ENCODE data around the gene PDCD7.
"Not testable (repeated sequence)": the region's sequence is repeated elsewhere in the genome, so short reads cannot be mapped to it uniquely, and the experiment has no call there.

Gene PDCD7

GRCh38 chr15:65089206-65089824 is 44.3 kb downstream of the PDCD7 start:
- no peak for DNase-seq

GRCh38 chr15:65088643-65089021 is 45.0 kb downstream of the PDCD7 start:
- no peak for DNase-seq

GRCh38 chr15:65087873-65088642 is 45.5 kb downstream of the PDCD7 start:
- DNase-seq: no peak

- DNase-seq: no peak
These were observed 46.2 kb downstream of the PDCD7 start for GRCh38 chr15:65087411-65087810.

- DNase-seq: no peak
These were observed 46.9 kb downstream of the PDCD7 start for GRCh38 chr15:65086680-65087111.

- DNase-seq: peak in 1 of 2 donors; percentile 21
These were observed 47.5 kb downstream of the PDCD7 start for GRCh38 chr15:65085990-65086679.

- no peak for DNase-seq
These were observed 48.3 kb downstream of the PDCD7 start for GRCh38 chr15:65085207-65085753.

- DNase-seq: no peak
These were observed 49.0 kb downstream of the PDCD7 start for GRCh38 chr15:65084500-65085206.

GRCh38 chr15:65083262-65083701 is 50.3 kb downstream of the PDCD7 start:
- no peak for DNase-seq

GRCh38 chr15:65082303-65082953 is 51.2 kb downstream of the PDCD7 start:
- DNase-seq: peak; percentile 11 to 25

GRCh38 chr15:65081758-65082157 is 51.9 kb downstream of the PDCD7 start:
- peak in 1 of 2 donors; percentile 28 for DNase-seq

GRCh38 chr15:65081270-65081669 is 52.3 kb downstream of the PDCD7 start:
- DNase-seq: no peak

GRCh38 chr15:65079580-65079979 is 54.0 kb downstream of the PDCD7 start:
- DNase-seq: no peak

- DNase-seq: peak; percentile 50 to 71
These were observed 55.6 kb downstream of the PDCD7 start for GRCh38 chr15:65077981-65078352.

- DNase-seq: no peak
These were observed 56.2 kb downstream of the PDCD7 start for GRCh38 chr15:65077291-65077980.

- no peak for DNase-seq
These were observed 56.9 kb downstream of the PDCD7 start, which contains the start of gene KBTBD13 for GRCh38 chr15:65076486-65077290. Gene KBTBD13, plus strand, starts transcription at chr15:65076746. Its CDS starts 70 bp downstream, at chr15:65076816.

- not testable (repeated sequence) for DNase-seq
These were observed 57.8 kb downstream of the PDCD7 start for GRCh38 chr15:65075607-65076395.

GRCh38 chr15:65074946-65075345 is 58.7 kb downstream of the PDCD7 start:
- DNase-seq: not testable (repeated sequence)

GRCh38 chr15:65072617-65073016 is 61.0 kb downstream of the PDCD7 start:
- no peak for DNase-seq

- no peak for DNase-seq
These were observed 61.6 kb downstream of the PDCD7 start for GRCh38 chr15:65072027-65072426.
